Mucosa of descending colon (tissue), 3 donors: ENCODE measurements around the gene MRAS. TPM values are rescaled to one million over a fixed set of nuclear protein-coding genes. Genes with fewer than 3 reads are reported as not detected.

ENCODE experiments used
- ATAC-seq: fragments of 200-7000 bp; cut with Tn5 transposase; one replicate; pipeline ENCODE4 v1.9.1; 2020; ENCODE audit warnings: mild to moderate bottlenecking, moderate library complexity
- DNase-seq, 3 donors: peaks; one replicate each; pipeline ENCODE4 v3.0.0-alpha.2; 2020
- H3K36me3 ChIP-seq: fragments of 200-600 bp; one replicate; pipeline ENCODE4 v1.8.0; 2021; ENCODE audit warnings: low read depth, mild to moderate bottlenecking
- H3K4me1 ChIP-seq: fragments of 200-600 bp; one replicate; pipeline ENCODE4 v1.8.0; 2021; ENCODE audit warnings: low read depth, mild to moderate bottlenecking
- H3K4me3 ChIP-seq: fragments of 200-600 bp; one replicate; pipeline ENCODE4 v1.8.0; 2021; ENCODE audit warnings: mild to moderate bottlenecking
- H3K9me3 ChIP-seq: fragments of 200-600 bp; one replicate; pipeline ENCODE4 v1.8.0; 2021; ENCODE audit warnings: mild to moderate bottlenecking
- intact Hi-C, 2 donors: fragments of 100-400 bp; cut with DNase I in 1 of 2; cut with micrococcal nuclease in 1 of 2; formaldehyde crosslinking; loops; one replicate each; pipeline versions ENCODE4 v1.11.0 to v1.11.1; 2022; cut with DNase I, micrococcal nuclease
- total RNA-seq, 3 donors: library from RNA; stranded (reverse); fragmentation: NEBNext Ultra II Directional in 2 of 3; extraction: Animal tissue kit (Norgen Biotek cat#: 25700) in 2 of 3; gene quantifications; one replicate each; pipeline versions ENCODE4 v1.2.1 to v1.2.4, GENCODE V29; 2021 to 2023
- TF ChIP-seq, protein P1 (sequence below): fragments of 200-600 bp; IDR thresholded peaks from one replicate; pipeline ENCODE4 v1.8.0; 2022; ENCODE audit warnings: antibody characterized with exemption, mild to moderate bottlenecking
- donor health status: DM: no; HTN: no; CAD: no; lungs with moderate emphysema.
- donor health status: DM: no; HTN: no; CAD: no.
- donor health status: DM: no; HTN: yes; CAD: no.

Gene MRAS
- total RNA-seq, 3 donors from 2014 or later = 2.5 to 37.6 (median 4.6) TPM

GRCh38 chr3:138351151-138351550, 2.8 kb downstream of the MRAS start:
- Histone ChIP-seq H3K36me3 (no peaks in the 10 kb centered on the region), H3K4me3 (no peak overlapping the region), H3K4me1 (peaks cover 3% of the 10 kb centered on the region), H3K9me3 (no peaks in the 10 kb centered on the region)
- intact Hi-C loops = no loop called here
- TF ChIP-seq, protein P1, sequence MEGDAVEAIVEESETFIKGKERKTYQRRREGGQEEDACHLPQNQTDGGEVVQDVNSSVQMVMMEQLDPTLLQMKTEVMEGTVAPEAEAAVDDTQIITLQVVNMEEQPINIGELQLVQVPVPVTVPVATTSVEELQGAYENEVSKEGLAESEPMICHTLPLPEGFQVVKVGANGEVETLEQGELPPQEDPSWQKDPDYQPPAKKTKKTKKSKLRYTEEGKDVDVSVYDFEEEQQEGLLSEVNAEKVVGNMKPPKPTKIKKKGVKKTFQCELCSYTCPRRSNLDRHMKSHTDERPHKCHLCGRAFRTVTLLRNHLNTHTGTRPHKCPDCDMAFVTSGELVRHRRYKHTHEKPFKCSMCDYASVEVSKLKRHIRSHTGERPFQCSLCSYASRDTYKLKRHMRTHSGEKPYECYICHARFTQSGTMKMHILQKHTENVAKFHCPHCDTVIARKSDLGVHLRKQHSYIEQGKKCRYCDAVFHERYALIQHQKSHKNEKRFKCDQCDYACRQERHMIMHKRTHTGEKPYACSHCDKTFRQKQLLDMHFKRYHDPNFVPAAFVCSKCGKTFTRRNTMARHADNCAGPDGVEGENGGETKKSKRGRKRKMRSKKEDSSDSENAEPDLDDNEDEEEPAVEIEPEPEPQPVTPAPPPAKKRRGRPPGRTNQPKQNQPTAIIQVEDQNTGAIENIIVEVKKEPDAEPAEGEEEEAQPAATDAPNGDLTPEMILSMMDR = no peak
- no peak for ATAC-seq
- no peak for DNase-seq

DNA sequence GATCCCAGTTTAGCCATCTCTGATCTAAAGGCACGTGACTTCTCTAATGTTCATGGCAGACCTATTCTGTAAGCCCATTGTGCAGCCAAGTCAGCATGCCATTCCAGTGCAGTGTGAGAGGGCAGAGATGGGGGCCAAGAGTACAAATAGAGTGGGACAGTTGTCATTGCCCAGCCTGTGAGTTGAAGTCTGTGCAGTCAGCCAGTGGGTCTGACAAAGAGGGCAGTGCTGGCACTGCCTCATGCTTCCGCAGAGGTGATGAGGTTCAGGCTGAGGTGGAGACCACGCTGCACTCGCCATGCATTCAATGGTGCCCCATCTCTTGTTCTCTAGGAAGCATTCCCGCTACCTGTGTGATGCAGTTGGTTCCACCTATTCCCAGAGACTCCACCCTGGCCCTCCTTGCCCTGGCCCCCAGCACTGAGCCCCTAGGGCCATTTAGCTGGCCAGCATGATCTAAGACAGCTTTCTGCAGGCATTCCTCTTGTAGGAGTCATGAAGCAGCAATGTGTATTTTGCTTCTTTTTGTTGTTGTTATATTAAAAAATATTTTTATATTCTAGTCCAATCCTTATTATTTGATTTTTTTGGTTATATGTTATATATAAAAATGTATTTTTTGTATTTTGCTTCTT, 3.7 kb downstream of the MRAS start:
- Histone ChIP-seq H3K9me3 (no peaks in the 10 kb centered on the region), H3K4me3 (no peak overlapping the region), H3K36me3 (no peaks in the 10 kb centered on the region), H3K4me1 (peaks cover 3% of the 10 kb centered on the region)
- TF ChIP-seq, protein P1 = no peak
- ATAC-seq (no peak), DNase-seq (no peak)
- intact Hi-C loops = no loop called here

DNA sequence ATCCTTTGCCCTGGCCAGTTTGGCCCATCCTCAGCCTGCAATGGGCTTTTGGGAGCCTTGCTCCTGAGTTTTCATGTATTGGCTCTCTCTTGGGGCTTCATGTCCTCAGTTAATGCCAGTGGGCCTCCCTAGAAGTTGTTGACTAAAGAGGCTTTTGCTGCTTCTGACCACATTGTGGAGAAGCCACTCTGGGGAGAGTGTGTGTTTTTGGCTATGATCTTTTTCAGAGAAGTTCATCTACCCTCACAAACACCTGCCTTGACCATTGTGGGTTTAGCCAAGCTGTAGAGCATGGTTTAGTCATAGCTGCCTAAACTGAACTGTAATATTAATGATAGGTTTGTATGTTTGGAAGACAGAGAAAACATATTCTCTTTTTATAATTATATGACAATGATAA, 6.0 kb downstream of the MRAS start:
- TF ChIP-seq, protein P1 = no peak
- H3K4me3 ChIP-seq = no peak overlapping the region

GRCh38 chr3:138355071-138355470, 6.7 kb downstream of the MRAS start:
- Histone ChIP-seq H3K36me3 (no peaks in the 10 kb centered on the region), H3K9me3 (no peaks in the 10 kb centered on the region), H3K4me1 (no peaks in the 10 kb centered on the region), H3K4me3 (no peak overlapping the region)
- ATAC-seq (no peak), DNase-seq (no peak)
- intact Hi-C loops = no loop called here
- TF ChIP-seq, protein P1 = no peak

More for the DNA sequence above, 6.0 kb downstream of the MRAS start:
- ATAC-seq = no peak
- no peaks in the 10 kb centered on the region for H3K4me1 ChIP-seq
- H3K36me3 ChIP-seq = no peaks in the 10 kb centered on the region
- H3K9me3 ChIP-seq = no peaks in the 10 kb centered on the region
- no peak for DNase-seq
- intact Hi-C loops = no loop called here

DNA sequence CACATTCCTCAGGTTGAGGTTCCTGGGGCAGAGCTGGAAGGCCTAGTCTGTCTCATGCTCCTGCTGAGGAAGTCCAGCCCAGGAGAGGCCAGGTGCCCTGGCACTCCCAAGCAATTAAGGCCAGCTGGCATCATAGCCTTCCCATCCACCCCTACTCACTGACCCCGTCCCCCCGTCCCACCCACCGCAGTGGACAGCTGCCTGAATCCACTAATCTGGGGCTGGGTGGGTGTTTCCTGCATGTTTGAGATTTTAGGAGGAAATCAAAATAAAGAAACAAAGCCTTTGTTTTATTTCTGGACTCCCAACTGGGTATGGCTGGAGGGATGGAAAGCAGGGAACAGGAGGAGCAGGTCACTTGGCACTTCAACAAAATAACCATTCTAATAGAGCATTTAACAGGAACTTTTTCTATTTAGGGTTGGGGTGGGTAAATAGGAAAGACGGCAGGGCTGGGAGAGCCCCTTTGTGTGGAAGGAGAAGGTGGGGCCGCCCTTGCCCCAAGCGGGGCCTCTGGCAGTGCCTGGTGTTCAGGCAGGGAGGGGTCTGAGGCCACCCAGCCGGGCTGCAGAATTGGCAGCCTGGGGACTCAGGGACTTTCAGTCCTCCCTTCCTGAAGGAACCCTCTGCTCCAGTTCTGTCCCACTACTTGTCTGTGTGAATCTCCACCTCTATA, 8.5 kb downstream of the MRAS start:
- ATAC-seq (no peak), DNase-seq (no peak)
- no peaks in the 10 kb centered on the region for H3K4me1 ChIP-seq
- H3K4me3 ChIP-seq = no peak overlapping the region
- intact Hi-C loops = no loop called here
- TF ChIP-seq, protein P1 = no peak
- H3K36me3 ChIP-seq = no peaks in the 10 kb centered on the region
- no peaks in the 10 kb centered on the region for H3K9me3 ChIP-seq
